Mesothelial cell of epicardium (in vitro differentiated cells): ENCODE data around the gene ARR3. TPM values are rescaled to one million over a fixed set of nuclear protein-coding genes. Genes with fewer than 3 reads are reported as not detected.
"Not testable (repeated sequence)": the region's sequence is repeated elsewhere in the genome, so short reads cannot be mapped to it uniquely, and the experiment has no call there.

Experiments used
- DNase-seq, 2 experiments: peaks; one replicate each; pipeline ENCODE4 v3.0.0; 2021; ENCODE audit warnings: low spot score in 2 of 2; ENCODE audit not compliant: unreplicated experiment in 2 of 2
- H3K27ac Mint-ChIP-seq: 2 replicates; pipeline ENCODE4 v1.8.0; 2021; ENCODE audit warnings: mixed read lengths
- H3K27me3 Mint-ChIP-seq: 2 replicates; pipeline ENCODE4 v1.8.0; 2021; ENCODE audit warnings: low read depth, mixed read lengths
- H3K36me3 Mint-ChIP-seq: 2 replicates; pipeline ENCODE4 v1.8.0; 2021; ENCODE audit warnings: mixed read lengths
- H3K4me1 Mint-ChIP-seq: 2 replicates; pipeline ENCODE4 v1.8.0; 2021; ENCODE audit warnings: mixed read lengths
- H3K4me3 Mint-ChIP-seq: 2 replicates; pipeline ENCODE4 v1.8.0; 2021; ENCODE audit warnings: mild to moderate bottlenecking, moderate library complexity, mixed read lengths
- H3K9me3 Mint-ChIP-seq: 2 replicates; pipeline ENCODE4 v1.8.0; 2021; ENCODE audit warnings: mixed read lengths
- total RNA-seq: library from RNA; stranded (reverse); gene quantifications from 3 replicates; pipeline ENCODE4 v1.2.1, GENCODE V29; 2021
- TF ChIP-seq, protein P1 (sequence below): fragments of 200-600 bp; sonication (generic); IDR thresholded peaks from one replicate; pipeline ENCODE4 v1.5.0; 2021; ENCODE audit warnings: antibody characterized with exemption; ENCODE audit not compliant: unreplicated experiment

The ARR3 gene
- total RNA-seq, 1 donor from 2014 or later, result not detected

GRCh38 chrX:70257423-70258288 is 10.5 kb upstream of the ARR3 start:
- Mint-ChIP-seq H3K4me3 (no peak overlapping the region), H3K9me3 (peaks cover 31% of the 10 kb centered on the region)

GRCh38 chrX:70260104-70260503 is 8.0 kb upstream of the ARR3 start, which contains the start of gene P2RY4:
Gene P2RY4 (minus strand): TSS chrX:70260204. CDS start chrX:70259624, 580 bp downstream.
- DNase-seq, result no peak
- Mint-ChIP-seq H3K4me1 (no peaks in the 10 kb centered on the region), H3K9me3 (peaks cover 17% of the 10 kb centered on the region), H3K27me3 (no peaks in the 10 kb centered on the region), H3K4me3 (no peak within 1 kb of the TSS), H3K36me3 (no peaks in the 10 kb centered on the region), H3K27ac (no peak within 1 kb of the TSS)
- TF ChIP-seq, protein P1, sequence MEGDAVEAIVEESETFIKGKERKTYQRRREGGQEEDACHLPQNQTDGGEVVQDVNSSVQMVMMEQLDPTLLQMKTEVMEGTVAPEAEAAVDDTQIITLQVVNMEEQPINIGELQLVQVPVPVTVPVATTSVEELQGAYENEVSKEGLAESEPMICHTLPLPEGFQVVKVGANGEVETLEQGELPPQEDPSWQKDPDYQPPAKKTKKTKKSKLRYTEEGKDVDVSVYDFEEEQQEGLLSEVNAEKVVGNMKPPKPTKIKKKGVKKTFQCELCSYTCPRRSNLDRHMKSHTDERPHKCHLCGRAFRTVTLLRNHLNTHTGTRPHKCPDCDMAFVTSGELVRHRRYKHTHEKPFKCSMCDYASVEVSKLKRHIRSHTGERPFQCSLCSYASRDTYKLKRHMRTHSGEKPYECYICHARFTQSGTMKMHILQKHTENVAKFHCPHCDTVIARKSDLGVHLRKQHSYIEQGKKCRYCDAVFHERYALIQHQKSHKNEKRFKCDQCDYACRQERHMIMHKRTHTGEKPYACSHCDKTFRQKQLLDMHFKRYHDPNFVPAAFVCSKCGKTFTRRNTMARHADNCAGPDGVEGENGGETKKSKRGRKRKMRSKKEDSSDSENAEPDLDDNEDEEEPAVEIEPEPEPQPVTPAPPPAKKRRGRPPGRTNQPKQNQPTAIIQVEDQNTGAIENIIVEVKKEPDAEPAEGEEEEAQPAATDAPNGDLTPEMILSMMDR, result no peak

More at GRCh38 chrX:70257423-70258288, 10.5 kb upstream of the ARR3 start:
- DNase-seq, result no peak
- Mint-ChIP-seq H3K27me3 (no peaks in the 10 kb centered on the region), H3K27ac (no peak overlapping the region), H3K4me1 (no peaks in the 10 kb centered on the region), H3K36me3 (no peaks in the 10 kb centered on the region)
- TF ChIP-seq, protein P1, result no peak

GRCh38 chrX:70262952-70263567 is 5.1 kb upstream of the ARR3 start:
- TF ChIP-seq, protein P1, result no peak
- Mint-ChIP-seq H3K4me3 (no peak overlapping the region), H3K4me1 (no peaks in the 10 kb centered on the region), H3K27me3 (no peaks in the 10 kb centered on the region), H3K9me3 (peaks cover 21% of the 10 kb centered on the region), H3K36me3 (no peaks in the 10 kb centered on the region), H3K27ac (no peak overlapping the region)
- DNase-seq, result peak in 1 of 2 experiments; percentile 55

DNA sequence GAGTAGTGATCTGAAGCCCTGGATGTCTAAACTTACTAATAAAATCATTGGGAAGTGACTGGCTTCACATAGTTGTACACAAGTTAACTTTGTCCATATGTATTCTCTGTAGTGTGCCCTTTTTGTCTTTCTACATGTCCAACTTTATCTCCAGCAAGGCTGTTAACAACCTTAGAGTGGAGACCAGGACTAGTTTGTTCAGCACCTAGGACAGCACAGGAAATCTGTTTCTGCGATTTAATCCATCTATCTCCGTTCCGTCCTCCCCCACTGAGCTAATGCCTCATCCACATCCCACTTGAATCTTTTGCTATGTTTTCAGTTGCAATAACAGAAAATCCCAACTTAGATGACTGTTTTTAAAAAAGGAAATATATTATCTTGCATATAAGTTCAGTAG is 3.4 kb upstream of the ARR3 start:
- Mint-ChIP-seq H3K27ac (no peak overlapping the region), H3K4me3 (no peak overlapping the region), H3K9me3 (peaks cover 37% of the 10 kb centered on the region), H3K36me3 (no peaks in the 10 kb centered on the region), H3K4me1 (no peaks in the 10 kb centered on the region), H3K27me3 (no peaks in the 10 kb centered on the region)
- TF ChIP-seq, protein P1, result no peak
- DNase-seq, result no peak

DNA sequence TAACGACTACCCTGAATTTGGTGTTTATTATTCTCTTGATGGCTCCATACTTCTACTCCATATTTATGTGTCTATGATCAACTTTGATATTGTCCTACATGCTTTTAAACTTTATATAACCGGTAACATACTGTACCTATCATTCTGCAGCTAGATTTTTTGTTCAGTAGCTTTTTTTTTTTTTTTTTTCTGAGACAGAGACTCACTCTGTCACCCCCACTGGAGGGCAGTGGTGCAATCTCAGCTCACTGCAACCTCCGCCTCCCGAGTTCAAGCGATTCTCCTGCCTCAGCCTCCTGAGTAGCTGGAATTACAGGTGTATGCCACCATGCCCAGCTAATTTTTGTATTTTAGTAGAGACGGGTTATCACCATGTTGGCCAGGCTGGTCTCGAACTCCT is 5.9 kb downstream of the ARR3 start:
- H3K4me3 Mint-ChIP-seq, DNase-seq, H3K27me3 Mint-ChIP-seq, H3K4me1 Mint-ChIP-seq, H3K27ac Mint-ChIP-seq, H3K36me3 Mint-ChIP-seq: not testable (repeated sequence)
- H3K9me3 Mint-ChIP-seq, result peaks cover 24% of the 10 kb centered on the region

GRCh38 chrX:70279081-70279480 is 10.9 kb downstream of the ARR3 start:
- peaks cover 7% of the 10 kb centered on the region for H3K36me3 Mint-ChIP-seq
- no peak for DNase-seq
- H3K9me3 Mint-ChIP-seq, result peaks cover 24% of the 10 kb centered on the region
- no peak overlapping the region for H3K27ac Mint-ChIP-seq
- no peak overlapping the region for H3K4me3 Mint-ChIP-seq
- H3K27me3 Mint-ChIP-seq, result no peaks in the 10 kb centered on the region
- H3K4me1 Mint-ChIP-seq, result no peaks in the 10 kb centered on the region
- TF ChIP-seq, protein P1, result no peak
